H1 (cell line): ENCODE data around the gene P2RX7. TPM values are rescaled to one million over a fixed set of nuclear protein-coding genes. Genes with fewer than 3 reads are reported as not detected.

ENCODE experiments used
- CTCF ChIA-PET: fragments of 300-600 bp; sonication (Branson Sonifier 250); formaldehyde crosslinking; loops from one replicate; lab custom pipeline; 2021; ENCODE audit not compliant: partially characterized antibody; lab: Charles Lee
- POLR2A ChIA-PET: fragments of 300-600 bp; sonication (Branson Sonifier 250); formaldehyde crosslinking; loops from one replicate; lab custom pipeline; 2021; ENCODE audit warnings: inconsistent platforms; ENCODE audit not compliant: partially characterized antibody; lab: Charles Lee
- DNase-seq, 2 experiments: peaks; one replicate each; pipeline versions ENCODE4 v3.0.0 to v3.0.0-alpha.2; 2010 to 2022; ENCODE audit warnings: low spot score in 2 of 2, low read depth in 1 of 2, mixed read lengths in 1 of 2
- FAIRE-seq: peaks from 2 replicates; lab custom pipeline; 2011; peaks lifted over from hg19 to GRCh38; lab: Jason Lieb, UNC
- H2AFZ ChIP-seq: 2 replicates; pipeline ENCODE4 v1.8.1; 2012; ENCODE audit warnings: low read length, inconsistent platforms
- H2AK5ac ChIP-seq: 2 replicates; pipeline ENCODE4 v1.6.1; 2013; ENCODE audit warnings: low read depth, low read length
- H2BK120ac ChIP-seq: replicated peaks from 2 replicates; pipeline ENCODE3; 2013; ENCODE audit warnings: low read depth, low read length, inconsistent platforms
- H2BK12ac ChIP-seq: 2 replicates; pipeline ENCODE4 v1.6.1; 2013; ENCODE audit warnings: low read depth, low read length
- H2BK15ac ChIP-seq: 2 replicates; pipeline ENCODE4 v1.6.1; 2013; ENCODE audit warnings: low read length
- H2BK20ac ChIP-seq: 2 replicates; pipeline ENCODE4 v1.6.1; 2013; ENCODE audit warnings: low read length
- H2BK5ac ChIP-seq: 2 replicates; pipeline ENCODE4 v1.6.1; 2013; ENCODE audit warnings: low read depth, low read length
- H3K14ac ChIP-seq: 2 replicates; pipeline ENCODE4 v1.6.1; 2013; ENCODE audit warnings: inconsistent platforms; ENCODE audit not compliant: insufficient read length
- H3K18ac ChIP-seq: 2 replicates; pipeline ENCODE4 v1.6.1; 2013; ENCODE audit warnings: low read length; ENCODE audit errors: extremely low read depth
- H3K23ac ChIP-seq: 2 replicates; pipeline ENCODE4 v1.6.1; 2013; ENCODE audit warnings: inconsistent platforms; ENCODE audit not compliant: insufficient read length
- H3K23me2 ChIP-seq: 2 replicates; pipeline ENCODE4 v1.6.1; 2013; ENCODE audit warnings: low read depth, low read length
- H3K27ac ChIP-seq: 2 replicates; pipeline ENCODE4 v1.6.1; 2011; ENCODE audit warnings: low read depth, low read length, inconsistent platforms
- H3K27me3 ChIP-seq, 4 experiments: replicated peaks in 1 of 4; 1 replicate in 1 of 4; 2 replicates in 3 of 4; pipeline versions ENCODE4 v1.6.1 to v1.8.1; 2011 to 2013; ENCODE audit warnings: low read length in 3 of 4, mild to moderate bottlenecking in 3 of 4, inconsistent platforms in 2 of 4, mixed read lengths in 2 of 4, moderate library complexity in 1 of 4; ENCODE audit not compliant: control insufficient read depth in 3 of 4, insufficient read depth in 3 of 4; ENCODE audit errors: extremely low read depth in 1 of 4
- H3K36me3 ChIP-seq, 4 experiments: 2 replicates each; pipeline versions ENCODE4 v1.6.1 to v1.8.1; 2011 to 2013; ENCODE audit warnings: mild to moderate bottlenecking in 4 of 4, low read length in 3 of 4, moderate library complexity in 2 of 4, control low read depth in 1 of 4, inconsistent platforms in 1 of 4; ENCODE audit not compliant: insufficient read depth in 4 of 4, control insufficient read depth in 2 of 4
- H3K4ac ChIP-seq: replicated peaks from 2 replicates; pipeline ENCODE3; 2013; ENCODE audit warnings: low read length, low read depth, mixed read lengths, inconsistent platforms; ENCODE audit not compliant: insufficient read length
- H3K4me1 ChIP-seq, 4 experiments: replicated peaks in 1 of 4; 1 replicate in 1 of 4; 2 replicates in 3 of 4; pipeline versions ENCODE4 v1.6.1 to v1.8.1; 2011 to 2013; ENCODE audit warnings: low read length in 3 of 4, inconsistent platforms in 2 of 4, mixed read lengths in 1 of 4; ENCODE audit not compliant: insufficient read depth in 4 of 4, control insufficient read depth in 3 of 4
- H3K4me2 ChIP-seq, 2 experiments: 2 replicates each; pipeline versions ENCODE4 v1.6.1 to v1.8.1; 2011 to 2013; ENCODE audit warnings: low read depth in 2 of 2, low read length in 2 of 2, control low read depth in 1 of 2, inconsistent platforms in 1 of 2, mild to moderate bottlenecking in 1 of 2; ENCODE audit not compliant: insufficient read depth in 1 of 2
- H3K4me3 ChIP-seq, 4 experiments: fragments of 200-600, 300-600 bp in 1 of 4; sonication (generic), shearing (Covaris generic), sonication (Bioruptor Twin) in 1 of 4; 2 replicates each; pipeline versions ENCODE4 v1.5.1 to v1.8.1; 2011 to 2016; ENCODE audit warnings: low read length in 4 of 4, low read depth in 3 of 4, control low read depth in 2 of 4, inconsistent platforms in 2 of 4, mild to moderate bottlenecking in 2 of 4, mixed read lengths in 1 of 4, moderate library complexity in 1 of 4; ENCODE audit not compliant: insufficient read depth in 2 of 4; ENCODE audit errors: extremely low read depth in 1 of 4
- H3K56ac ChIP-seq: replicated peaks from 2 replicates; pipeline ENCODE3; 2013; ENCODE audit warnings: low read depth, mild to moderate bottlenecking, mixed read lengths, low read length, inconsistent platforms; ENCODE audit not compliant: insufficient read length
- H3K79me1 ChIP-seq: 2 replicates; pipeline ENCODE4 v1.6.1; 2013; ENCODE audit warnings: low read depth, low read length, control low read depth
- H3K79me2 ChIP-seq, 2 experiments: 2 replicates each; pipeline versions ENCODE4 v1.6.1 to v1.8.1; 2012 to 2013; ENCODE audit warnings: low read length in 2 of 2, mild to moderate bottlenecking in 2 of 2, inconsistent platforms in 1 of 2; ENCODE audit not compliant: insufficient read depth in 2 of 2, control insufficient read depth in 1 of 2
- H3K9ac ChIP-seq, 4 experiments: replicated peaks in 1 of 4; 1 replicate in 1 of 4; 2 replicates in 3 of 4; pipeline versions ENCODE4 v1.6.1 to v1.8.1; 2011 to 2013; ENCODE audit warnings: low read depth in 3 of 4, low read length in 3 of 4, control low read depth in 2 of 4, mild to moderate bottlenecking in 2 of 4, moderate library complexity in 2 of 4, inconsistent platforms in 1 of 4; ENCODE audit errors: extremely low read depth in 1 of 4
- H3K9me3 ChIP-seq, 2 experiments: 2 replicates each; pipeline versions ENCODE4 v1.6.1 to v1.8.1; 2012 to 2013; ENCODE audit warnings: mild to moderate bottlenecking in 2 of 2, moderate library complexity in 2 of 2, control low read depth in 1 of 2, inconsistent platforms in 1 of 2, low read depth in 1 of 2, low read length in 1 of 2, mixed read lengths in 1 of 2; ENCODE audit not compliant: insufficient read depth in 2 of 2
- H4K20me1 ChIP-seq, 2 experiments: replicated peaks in 1 of 2; 2 replicates each; pipeline versions ENCODE3 to v1.8.1; 2011 to 2013; ENCODE audit warnings: inconsistent platforms in 2 of 2, low read length in 2 of 2, mild to moderate bottlenecking in 1 of 2; ENCODE audit not compliant: insufficient read depth in 2 of 2, control insufficient read depth in 1 of 2
- H4K5ac ChIP-seq: 2 replicates; pipeline ENCODE4 v1.6.1; 2013; ENCODE audit warnings: low read length, low read depth, mixed read lengths, inconsistent platforms; ENCODE audit not compliant: insufficient read length
- H4K8ac ChIP-seq: 2 replicates; pipeline ENCODE4 v1.8.0; 2013; ENCODE audit warnings: mild to moderate bottlenecking, moderate library complexity, low read length, inconsistent platforms; ENCODE audit not compliant: insufficient read depth; ENCODE audit errors: extremely low read depth
- H4K91ac ChIP-seq: replicated peaks from 2 replicates; pipeline ENCODE3; 2013; ENCODE audit warnings: low read length, mixed read lengths, inconsistent platforms; ENCODE audit not compliant: insufficient read length
- BCL11A ChIP-seq, 2 experiments: IDR thresholded peaks; one replicate each; pipeline ENCODE4 v1.6.1; 2011; ENCODE audit warnings: low read depth in 2 of 2, low read length in 2 of 2, mild to moderate bottlenecking in 2 of 2
- FOSL1 ChIP-seq: IDR thresholded peaks from 2 replicates; pipeline ENCODE4 v1.6.1; 2011; ENCODE audit warnings: mild to moderate bottlenecking, low read depth, low read length, moderate library complexity; ENCODE audit not compliant: insufficient read depth
- HDAC6 ChIP-seq: IDR thresholded peaks from one replicate; pipeline ENCODE4 v1.7.1; 2012; ENCODE audit warnings: low read depth, mild to moderate bottlenecking, inconsistent platforms, low read length, moderate library complexity
- MAFK ChIP-seq: IDR thresholded peaks from 2 replicates; pipeline ENCODE4 v1.6.1; 2012; ENCODE audit warnings: low read depth, mild to moderate bottlenecking, improper control_type of control experiment, low read length
- RFX5 ChIP-seq: IDR thresholded peaks from 2 replicates; pipeline ENCODE4 v1.6.1; 2011; ENCODE audit warnings: low read depth, low read length, improper control_type of control experiment, borderline replicate concordance
- ZNF274 ChIP-seq: IDR thresholded peaks from 2 replicates; pipeline ENCODE4 v1.7.0; 2012; ENCODE audit warnings: low read length, borderline replicate concordance; ENCODE audit errors: extremely low read depth
- WGBS, 2 experiments: shearing (Covaris generic) in 1 of 2; methylation state at CpG; one replicate each; pipeline versions ENCODE4 v1.1.6 to v1.1.7; 2013 to 2015; ENCODE audit warnings: low lambda C conversion rate in 2 of 2, mixed read lengths in 2 of 2, inconsistent platforms in 1 of 2, low coverage in 1 of 2, missing lambda C conversion rate in 1 of 2; ENCODE audit not compliant: insufficient replicate concordance in 2 of 2, insufficient coverage in 1 of 2, insufficient read length in 1 of 2; ENCODE audit errors: extremely low coverage in 1 of 2, missing lambda C conversion rate in 1 of 2; 5-methylcytosine and 5-hydroxymethylcytosine counted together
- polyA plus RNA-seq, 7 experiments: library from polyadenylated mRNA; depleted of rRNA in 3 of 7; stranded (reverse) in 5 of 7; unstranded in 2 of 7; fragments of >200 nt in 5 of 7; fragments of 200-250 nt in 2 of 7; gene quantifications; 1 replicate in 5 of 7; 2 replicates in 1 of 7; 4 replicates in 1 of 7; pipeline versions ENCODE4 v1.2.1 to v1.2.3, GENCODE V29; 2011 to 2013; ENCODE audit warnings: missing spikeins in 2 of 7, mixed read lengths in 2 of 7
- total RNA-seq: library from RNA; stranded (reverse); fragmentation: NEBNext Ultra II Directional; extraction: Animal tissue kit (Norgen Biotek cat#: 25700); gene quantifications from 2 replicates; pipeline ENCODE4 v1.2.1, GENCODE V29; 2021

P2RX7 gene
- total and polyA plus RNA-seq, 2 of the 8 experiments (the other 6 are each of a cell fraction or from before 2014, with no cell fraction given), result 0.38 to 0.56 TPM

DNA sequence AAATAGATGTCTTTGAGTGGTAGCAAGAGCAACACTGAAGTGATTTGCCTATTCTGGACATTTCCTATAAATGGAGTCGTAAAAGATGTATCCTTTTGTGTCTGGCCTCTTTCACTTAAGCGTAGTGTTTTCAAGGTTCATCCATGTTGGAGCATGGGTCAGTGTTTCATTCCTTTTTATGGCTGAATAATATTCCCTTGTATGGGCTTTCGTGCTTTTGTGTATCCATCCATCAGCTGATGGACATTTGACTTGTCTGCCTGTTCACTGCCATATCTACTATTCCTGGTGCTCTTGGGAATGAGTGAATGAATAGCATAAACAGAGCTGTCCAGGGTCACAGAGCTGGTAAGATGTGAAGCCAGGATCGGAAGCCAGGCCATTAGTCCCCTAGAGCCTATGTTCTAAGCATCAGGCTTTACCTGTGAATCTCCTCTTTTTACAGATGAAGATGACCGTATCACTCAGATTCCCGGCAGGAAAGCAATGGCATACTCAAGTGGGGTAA is 1.8 kb upstream of the P2RX7 start:
- no peaks in the 10 kb centered on the region for H3K9me3 ChIP-seq
- H2AK5ac ChIP-seq, result no peak overlapping the region
- H3K4ac ChIP-seq, result no peak overlapping the region
- H3K23ac ChIP-seq, result no peak overlapping the region
- no peak overlapping the region for H2BK15ac ChIP-seq
- no peaks in the 10 kb centered on the region for H3K36me3 ChIP-seq
- H3K79me2 ChIP-seq, result no peaks in the 10 kb centered on the region
- no peak for FAIRE-seq
- H3K27ac ChIP-seq, result no peak overlapping the region
- no peak overlapping the region for H2BK20ac ChIP-seq
- no peak overlapping the region for H3K4me3 ChIP-seq
- H3K79me1 ChIP-seq, result no peaks in the 10 kb centered on the region
- no peak overlapping the region for H3K14ac ChIP-seq
- H2BK12ac ChIP-seq, result no peak overlapping the region
- no peak overlapping the region for H3K56ac ChIP-seq
- H3K4me2 ChIP-seq, result no peak overlapping the region
- H4K91ac ChIP-seq, result no peak overlapping the region
- H4K20me1 ChIP-seq, result no peaks in the 10 kb centered on the region
- no peak overlapping the region for H4K8ac ChIP-seq
- peaks cover 8% of the 10 kb centered on the region for H3K23me2 ChIP-seq
- no peak overlapping the region for H3K18ac ChIP-seq
- POLR2A ChIA-PET, result no interaction called here
- no peak overlapping the region for H4K5ac ChIP-seq
- peaks cover 0 to 9% (median 3%) of the 10 kb centered on the region in 4 experiments; a peak in 4 of 7 replicates for H3K4me1 ChIP-seq
- TF ChIP-seq FOSL1 (no peak), ZNF274 (no peak), RFX5 (no peak), BCL11A (IDR thresholded peaks at IDR 0.05; ENCODE audit: low read depth in 2 of 2, low read length in 2 of 2) (no peak), MAFK (no peak), HDAC6 (no peak)
- TF ChIP-seq, all 59 proteins: peak for 0
- H3K9ac ChIP-seq, result no peak overlapping the region
- CTCF ChIA-PET, result interaction anchor here (0.7 to 1.3 kb wide), 4 partner anchors 82 to 482 kb away, joined by 3 to 4 read pairs (median 3); no protein-coding TSS in a partner anchor
- H2BK5ac ChIP-seq, result no peak overlapping the region
- no peak for DNase-seq
- WGBS, 2 experiments, result 77% methylated on average over 6 of the region's 6 CpGs; no CpG with 5 or more reads in 1 of the 2 experiments
- H2AFZ ChIP-seq, result no peak overlapping the region
- H2BK120ac ChIP-seq, result no peak overlapping the region
- H3K27me3 ChIP-seq, result no peaks in the 10 kb centered on the region; a peak in 1 of 7 replicates
